Measurements from ENCODE around the gene FNTB.

DNA sequence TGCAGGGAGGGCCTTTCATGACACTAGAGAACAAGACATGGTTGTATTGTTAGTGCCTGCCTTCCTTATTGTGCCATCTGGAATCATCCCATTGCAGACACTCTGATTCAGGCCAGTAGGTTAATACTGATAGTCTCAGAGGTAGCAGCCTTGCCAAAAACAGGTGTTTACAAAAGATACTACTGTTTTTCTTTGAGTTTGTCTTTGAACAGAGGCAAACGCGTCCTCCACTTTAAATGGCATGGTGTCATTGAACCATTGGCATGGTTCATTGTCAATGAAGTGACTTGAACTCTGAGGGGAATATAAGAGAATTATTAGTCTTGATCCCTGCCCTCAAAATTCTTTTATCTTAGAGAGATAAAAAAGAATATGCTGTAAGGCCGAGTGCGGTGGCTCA, 4.2 kb downstream of the FNTB start:
- TF ChIP-seq, protein P1, sequence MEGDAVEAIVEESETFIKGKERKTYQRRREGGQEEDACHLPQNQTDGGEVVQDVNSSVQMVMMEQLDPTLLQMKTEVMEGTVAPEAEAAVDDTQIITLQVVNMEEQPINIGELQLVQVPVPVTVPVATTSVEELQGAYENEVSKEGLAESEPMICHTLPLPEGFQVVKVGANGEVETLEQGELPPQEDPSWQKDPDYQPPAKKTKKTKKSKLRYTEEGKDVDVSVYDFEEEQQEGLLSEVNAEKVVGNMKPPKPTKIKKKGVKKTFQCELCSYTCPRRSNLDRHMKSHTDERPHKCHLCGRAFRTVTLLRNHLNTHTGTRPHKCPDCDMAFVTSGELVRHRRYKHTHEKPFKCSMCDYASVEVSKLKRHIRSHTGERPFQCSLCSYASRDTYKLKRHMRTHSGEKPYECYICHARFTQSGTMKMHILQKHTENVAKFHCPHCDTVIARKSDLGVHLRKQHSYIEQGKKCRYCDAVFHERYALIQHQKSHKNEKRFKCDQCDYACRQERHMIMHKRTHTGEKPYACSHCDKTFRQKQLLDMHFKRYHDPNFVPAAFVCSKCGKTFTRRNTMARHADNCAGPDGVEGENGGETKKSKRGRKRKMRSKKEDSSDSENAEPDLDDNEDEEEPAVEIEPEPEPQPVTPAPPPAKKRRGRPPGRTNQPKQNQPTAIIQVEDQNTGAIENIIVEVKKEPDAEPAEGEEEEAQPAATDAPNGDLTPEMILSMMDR (IDR thresholded peaks at IDR 0.05), result no peak
- TF ChIP-seq POLR2A (IDR thresholded peaks at IDR 0.05), result no peak

All from lower leg skin (tissue), 3 donors.